HG02852 (cell line): ENCODE measurements around the gene TNFAIP8.

ENCODE experiments used
- ATAC-seq: cut with Tn5 transposase; IDR thresholded peaks from one replicate; pipeline ENCODE4 v1.9.1; 2021; ENCODE audit warnings: mild to moderate bottlenecking, moderate library complexity; ENCODE audit not compliant: unreplicated experiment

The TNFAIP8 gene

DNA sequence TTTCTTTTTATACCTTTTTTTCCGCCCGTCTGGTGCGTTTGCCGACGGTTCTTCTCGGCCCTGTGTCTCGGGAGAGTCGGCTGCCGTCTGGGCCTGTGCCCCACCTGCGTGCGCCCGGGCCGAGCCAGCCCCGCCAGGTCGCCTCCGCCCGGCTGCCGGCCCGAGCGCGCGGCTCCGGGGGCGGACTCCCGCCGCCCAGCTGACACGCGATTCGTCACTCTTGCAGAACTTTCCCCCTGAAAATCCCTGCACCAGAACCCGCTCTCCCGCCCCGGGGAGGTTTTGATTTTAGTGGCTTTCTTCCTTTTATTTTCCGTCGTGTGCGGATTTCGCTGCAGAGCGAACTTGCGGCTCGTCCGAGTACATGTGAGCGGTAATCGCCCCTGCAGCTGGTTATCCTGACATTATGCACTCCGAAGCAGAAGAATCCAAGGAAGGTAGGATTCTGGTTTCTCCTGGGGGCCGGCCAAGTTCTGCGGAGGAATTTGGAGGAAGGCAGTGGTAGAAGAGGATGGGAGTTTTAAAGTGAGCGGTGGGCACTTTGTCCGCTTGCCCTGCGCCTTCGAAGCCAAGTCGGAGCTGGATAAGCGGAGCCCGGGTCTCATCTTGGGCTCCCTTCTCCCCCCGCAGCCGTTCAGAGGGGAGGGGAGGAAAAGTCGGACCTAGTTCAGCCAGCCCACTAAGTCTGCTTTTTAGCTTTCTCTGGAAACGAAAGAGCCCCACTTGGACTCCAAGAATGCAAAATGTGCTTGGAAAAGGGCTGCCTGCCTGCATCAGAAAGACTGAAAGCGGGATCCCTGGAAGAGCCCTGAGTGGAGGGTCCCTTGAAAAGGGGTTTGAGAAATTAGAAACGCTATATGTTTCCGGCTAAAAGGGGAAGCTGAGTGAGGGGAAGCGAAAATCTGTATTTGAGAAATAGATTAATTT lies at the start of gene TNFAIP8:
TSS of gene TNFAIP8 (plus strand) at position 335 of the 927 bp plus-strand sequence. CDS start at position 407, 72 bp downstream.
- ATAC-seq = peak; percentile 52

DNA sequence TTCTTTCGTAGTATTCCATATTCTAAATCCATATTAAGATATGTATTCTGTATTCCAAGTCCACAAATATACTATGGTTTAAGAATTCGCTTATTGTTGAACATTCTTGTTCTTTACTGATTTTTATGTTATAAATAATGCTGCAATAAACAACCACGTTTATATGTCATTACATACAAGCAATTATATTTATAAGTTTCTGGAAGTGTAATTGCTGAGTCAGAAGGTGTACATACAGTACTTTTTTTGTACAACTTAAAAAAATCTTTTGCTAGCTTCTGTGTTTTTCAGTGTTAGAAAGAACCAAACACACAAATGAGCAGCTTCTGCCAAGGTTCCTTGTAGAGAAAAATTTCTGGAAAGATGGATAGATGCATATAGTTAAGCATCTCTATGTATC lies 48.6 kb upstream of the TNFAIP8 start:
- no peak for ATAC-seq

DNA sequence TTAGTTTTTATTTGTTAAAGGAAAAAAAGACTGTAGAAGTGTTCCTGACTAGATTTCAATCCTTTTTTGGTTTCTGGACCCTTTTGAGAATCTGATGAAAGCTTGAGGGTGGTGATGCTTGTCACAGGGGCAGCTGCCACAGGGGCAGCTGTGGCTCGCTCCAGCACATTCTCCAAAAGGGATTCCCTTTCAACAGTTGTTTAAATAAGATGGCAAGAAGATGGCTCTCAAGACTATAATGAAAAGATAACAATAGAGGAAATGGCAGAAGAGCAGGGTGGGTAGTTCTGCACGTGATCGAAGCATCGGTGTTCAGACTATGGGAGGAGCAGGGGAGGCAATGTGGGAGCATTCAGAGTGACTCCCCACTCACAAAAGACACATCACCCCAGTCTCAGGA lies 46.5 kb upstream of the TNFAIP8 start:
- ATAC-seq = no peak

DNA sequence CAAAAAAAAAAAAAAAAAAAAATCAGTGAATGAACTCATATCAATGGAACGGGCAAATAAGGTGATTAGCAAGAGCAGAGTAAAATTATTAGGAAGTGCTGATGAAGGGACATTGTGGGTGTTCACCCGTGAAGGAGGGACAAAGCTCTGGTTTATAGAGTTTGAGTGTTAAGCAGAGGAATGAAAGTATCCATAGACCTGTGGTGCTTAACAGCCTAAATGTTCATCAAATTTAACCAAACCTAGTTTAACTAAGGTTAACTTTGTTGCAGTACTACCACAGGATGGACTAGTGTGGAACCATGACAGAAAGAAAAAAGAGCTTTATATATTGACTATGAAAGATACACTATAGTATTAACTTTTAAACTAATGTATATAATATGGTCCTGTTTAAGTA lies 44.1 kb upstream of the TNFAIP8 start:
- no peak for ATAC-seq

DNA sequence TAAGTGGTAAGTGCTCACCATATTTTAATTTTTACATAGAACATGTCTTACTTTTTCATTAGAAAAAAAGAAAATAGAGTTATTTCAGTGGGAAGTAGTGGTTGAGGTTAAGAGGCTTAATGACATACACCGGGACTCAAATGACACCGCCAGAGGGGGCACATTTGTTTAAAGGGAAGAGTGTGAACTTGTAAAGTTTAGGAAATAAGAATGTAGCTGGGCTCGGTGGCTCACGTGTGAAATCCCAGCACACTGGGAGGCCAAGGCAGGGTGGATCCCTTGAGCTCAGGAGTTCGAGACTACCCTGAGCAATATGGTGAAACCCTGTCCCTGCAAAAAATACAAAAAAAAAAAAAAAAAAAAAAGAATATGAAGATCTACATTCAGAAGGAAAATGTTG lies 43.4 kb upstream of the TNFAIP8 start:
- ATAC-seq = no peak

DNA sequence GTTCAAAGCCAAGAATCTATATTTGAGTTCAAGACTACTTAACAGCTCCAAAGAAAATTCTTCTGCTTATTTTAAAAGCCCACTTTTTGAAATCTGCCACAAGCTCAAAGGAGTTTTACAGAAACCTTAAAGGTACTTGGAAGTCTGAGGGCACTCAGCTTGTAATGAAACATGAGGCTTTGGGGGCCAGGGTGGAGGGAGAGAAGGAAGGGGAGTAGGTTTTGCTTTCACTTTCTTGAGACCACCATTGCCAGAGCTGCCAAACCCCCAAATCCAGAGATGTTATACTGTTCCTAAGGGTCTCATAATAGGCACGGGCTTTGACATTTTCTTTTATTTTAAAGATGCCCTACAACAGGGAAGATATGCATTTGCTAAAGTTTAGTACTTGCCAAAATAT lies 42.6 kb upstream of the TNFAIP8 start:
- no peak for ATAC-seq

DNA sequence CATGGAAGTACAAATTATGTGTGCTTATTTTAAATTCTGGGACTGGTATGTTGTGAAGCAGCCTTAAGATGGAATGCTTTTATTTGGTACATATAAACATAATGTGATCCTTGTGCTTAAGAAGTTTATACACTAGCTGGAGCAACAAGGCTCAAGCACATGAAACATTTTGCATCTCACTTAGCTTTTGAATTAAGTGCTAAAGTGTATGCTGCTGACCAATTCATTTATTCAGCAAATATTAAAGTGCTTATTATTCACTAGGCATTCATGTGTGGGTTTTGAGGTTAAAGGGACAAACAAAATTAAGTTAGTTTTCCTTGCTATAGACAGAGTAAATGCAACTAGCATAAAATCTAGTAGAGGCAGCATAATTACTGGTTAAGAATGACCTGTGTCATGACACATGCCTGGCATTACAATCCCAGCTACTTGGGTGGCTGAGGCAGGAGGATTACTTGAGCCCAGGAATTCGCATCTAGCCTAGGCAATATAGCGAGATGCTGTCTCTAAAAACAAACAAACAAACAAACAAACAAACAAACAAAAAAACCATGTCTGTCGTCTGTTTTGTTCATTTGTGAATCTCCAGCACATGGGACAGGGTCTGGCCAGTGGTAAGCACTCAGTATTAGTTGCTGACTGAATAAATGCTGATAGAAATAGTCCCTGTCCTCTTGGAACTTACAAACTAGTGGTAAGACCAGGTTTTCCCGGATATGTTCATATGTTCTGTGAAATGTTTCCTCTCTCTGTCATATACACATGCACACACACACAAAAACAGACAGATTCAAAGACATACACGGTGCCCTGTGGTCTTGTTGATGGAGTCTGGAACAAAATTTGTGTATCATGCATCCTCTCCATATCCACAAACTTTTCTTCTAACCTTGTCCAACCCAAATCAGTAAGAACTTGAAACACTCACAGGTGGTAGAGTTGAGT lies 41.9 kb upstream of the TNFAIP8 start:
- no peak for ATAC-seq

DNA sequence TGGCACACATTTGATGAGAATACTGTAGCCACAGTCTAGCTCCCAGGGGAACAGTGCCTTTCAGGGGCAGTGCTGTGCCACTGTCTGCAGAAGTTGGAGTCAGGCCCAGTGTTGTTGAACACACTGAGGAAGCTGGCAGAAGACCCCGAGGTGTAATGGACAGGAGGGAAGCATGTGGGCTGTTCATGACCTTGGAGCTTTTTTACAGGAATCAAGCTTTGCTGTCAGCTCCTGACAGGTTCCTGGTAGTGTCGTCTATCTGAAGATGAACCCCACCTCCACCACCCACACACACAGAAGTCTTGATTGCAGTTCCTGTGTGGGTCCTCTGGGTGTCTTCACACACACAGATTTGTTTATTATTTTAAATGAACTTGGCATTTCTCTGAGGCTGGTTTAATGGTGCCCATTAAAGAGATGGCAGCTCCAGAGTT lies 40.3 kb upstream of the TNFAIP8 start:
- peak; percentile 68 for ATAC-seq

DNA sequence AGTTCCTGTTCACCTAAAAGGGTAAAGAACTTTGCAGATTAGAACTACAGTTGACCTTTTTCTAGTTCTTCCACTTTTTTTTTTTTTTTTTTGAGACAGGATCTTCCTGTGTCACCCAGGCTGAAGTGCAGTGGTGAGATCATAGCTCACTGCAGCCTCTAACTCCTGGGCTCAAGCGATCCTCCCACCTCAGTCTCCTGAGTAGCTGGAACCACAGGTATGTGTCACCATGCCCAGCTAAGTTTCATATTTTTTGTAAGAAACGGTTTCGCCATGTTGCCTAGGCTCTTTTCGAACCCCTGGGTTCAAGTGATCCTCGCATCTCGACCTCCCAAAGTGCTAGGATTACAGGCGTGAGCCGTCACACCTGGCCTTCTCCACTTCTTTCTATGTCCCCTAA lies 39.7 kb upstream of the TNFAIP8 start:
- no peak for ATAC-seq

DNA sequence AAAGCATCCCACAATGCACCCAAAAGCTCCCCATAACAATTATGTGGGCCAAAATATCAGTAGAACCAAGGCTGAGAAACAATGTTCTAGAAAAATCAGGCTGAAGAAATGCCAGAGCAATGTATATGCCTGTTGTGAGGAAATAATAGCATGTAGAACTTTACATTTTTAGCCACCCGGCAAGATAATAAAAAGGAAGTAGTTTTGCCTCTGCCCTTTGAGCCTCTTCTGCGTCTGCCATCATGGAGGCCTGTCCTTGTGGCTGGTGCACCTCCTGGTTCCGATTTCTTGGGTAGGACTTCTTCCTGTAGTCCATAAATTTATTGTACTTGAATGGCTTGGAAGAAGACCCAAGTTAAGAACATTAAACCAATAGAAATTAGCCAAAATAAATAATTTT lies 38.9 kb upstream of the TNFAIP8 start:
- no peak for ATAC-seq

DNA sequence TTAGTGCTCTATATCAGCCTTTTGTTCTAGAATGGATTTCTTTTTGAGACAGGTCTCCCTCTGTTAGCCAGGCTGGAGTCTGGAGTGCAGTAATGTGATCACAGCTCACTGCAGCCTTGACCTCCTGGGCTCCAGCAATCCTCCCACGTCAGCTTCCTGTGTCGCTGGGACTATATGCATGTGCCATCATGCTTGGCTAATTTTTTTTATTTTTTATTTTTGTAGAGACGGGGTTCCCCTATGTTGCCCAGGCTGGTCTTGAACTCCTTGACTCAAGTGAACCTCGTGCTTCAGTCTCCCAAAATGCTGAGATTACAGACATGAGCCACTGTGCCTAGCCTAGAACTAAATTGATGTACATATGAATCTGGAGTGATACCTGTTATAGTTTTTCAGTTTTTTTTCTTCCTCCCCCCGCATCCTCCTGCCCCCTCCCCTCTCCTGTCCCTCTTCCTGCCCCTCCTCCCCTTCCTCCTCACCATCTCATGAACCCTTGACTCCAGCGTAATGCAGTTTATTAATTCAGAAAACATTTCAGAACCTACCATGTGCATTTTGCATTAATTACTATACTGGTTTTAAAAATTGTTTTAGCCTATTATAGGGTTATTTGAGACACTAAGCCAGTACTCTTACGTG lies 37.4 kb upstream of the TNFAIP8 start:
- ATAC-seq = peak; percentile 50

DNA sequence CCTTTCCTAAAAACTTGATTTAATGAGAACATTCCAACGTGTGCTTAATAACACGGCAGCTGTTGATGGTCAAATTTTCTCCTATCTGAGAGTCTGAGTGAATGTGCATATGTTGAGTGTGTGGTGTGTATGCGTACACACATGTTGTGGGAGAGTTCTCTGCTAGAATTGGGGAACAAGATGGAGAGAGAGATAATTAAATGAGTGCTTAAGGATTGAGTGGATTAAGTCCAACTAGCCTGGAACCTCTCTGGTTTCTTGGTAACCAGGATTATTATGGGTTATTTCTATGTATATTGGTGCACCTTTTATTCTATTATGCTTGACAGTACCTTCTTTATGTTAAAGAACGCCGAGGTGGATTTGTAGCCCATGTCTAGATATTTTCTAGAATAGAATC lies 36.4 kb upstream of the TNFAIP8 start:
- ATAC-seq = no peak

DNA sequence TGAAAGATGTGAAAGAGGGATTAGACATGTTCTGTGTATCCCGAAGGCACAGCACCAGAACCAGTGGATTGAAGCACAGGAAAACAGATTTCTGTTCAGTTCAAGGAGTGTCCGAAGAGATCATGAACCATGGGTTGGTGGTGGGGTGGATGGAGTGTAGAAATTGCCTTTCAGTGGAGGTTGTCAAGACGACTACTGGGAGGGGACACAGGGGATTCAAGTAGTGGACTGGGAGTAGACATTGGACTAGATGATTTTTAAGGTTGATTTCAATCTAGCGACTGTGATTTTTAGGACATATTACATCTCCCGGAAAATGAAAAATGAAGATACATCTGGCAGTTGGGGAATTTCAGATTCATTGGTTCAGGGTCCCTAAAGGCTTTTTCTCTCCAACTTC lies 35.9 kb upstream of the TNFAIP8 start:
- no peak for ATAC-seq

DNA sequence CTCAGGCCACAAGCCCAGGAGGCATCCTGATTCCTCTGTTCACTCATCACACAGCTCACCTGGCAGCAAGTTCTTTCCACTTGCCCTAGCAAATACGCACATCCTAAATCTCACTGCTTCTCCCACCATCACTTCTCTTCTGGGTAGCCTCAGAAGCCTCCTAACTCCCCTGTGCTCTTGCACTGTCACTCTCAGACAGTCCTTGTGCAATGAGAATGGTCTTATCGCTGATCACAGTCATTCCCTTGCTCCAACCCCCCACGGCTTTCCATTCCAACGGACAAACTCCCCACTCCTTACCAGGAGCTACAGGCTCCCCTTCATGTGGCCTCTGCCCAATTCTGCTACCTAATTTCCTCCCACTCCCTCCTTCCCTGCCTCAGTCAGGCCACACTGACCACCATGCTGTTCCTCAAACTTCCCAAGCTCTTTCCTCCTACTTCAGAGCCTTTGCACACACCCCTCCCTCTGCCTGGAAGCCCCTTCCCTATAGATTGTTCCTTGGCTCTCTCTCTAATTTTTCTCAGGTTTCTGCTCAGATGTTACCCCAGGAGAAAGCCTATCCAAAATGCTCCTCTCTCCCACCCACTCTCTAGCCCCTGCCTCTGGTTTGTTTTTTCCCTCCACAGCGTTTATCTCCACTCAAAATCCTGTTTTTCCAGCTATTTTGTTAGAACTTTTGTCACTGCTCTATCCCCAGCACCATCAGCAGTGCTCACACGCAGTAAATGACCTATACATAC lies 34.1 kb upstream of the TNFAIP8 start:
- ATAC-seq = no peak

DNA sequence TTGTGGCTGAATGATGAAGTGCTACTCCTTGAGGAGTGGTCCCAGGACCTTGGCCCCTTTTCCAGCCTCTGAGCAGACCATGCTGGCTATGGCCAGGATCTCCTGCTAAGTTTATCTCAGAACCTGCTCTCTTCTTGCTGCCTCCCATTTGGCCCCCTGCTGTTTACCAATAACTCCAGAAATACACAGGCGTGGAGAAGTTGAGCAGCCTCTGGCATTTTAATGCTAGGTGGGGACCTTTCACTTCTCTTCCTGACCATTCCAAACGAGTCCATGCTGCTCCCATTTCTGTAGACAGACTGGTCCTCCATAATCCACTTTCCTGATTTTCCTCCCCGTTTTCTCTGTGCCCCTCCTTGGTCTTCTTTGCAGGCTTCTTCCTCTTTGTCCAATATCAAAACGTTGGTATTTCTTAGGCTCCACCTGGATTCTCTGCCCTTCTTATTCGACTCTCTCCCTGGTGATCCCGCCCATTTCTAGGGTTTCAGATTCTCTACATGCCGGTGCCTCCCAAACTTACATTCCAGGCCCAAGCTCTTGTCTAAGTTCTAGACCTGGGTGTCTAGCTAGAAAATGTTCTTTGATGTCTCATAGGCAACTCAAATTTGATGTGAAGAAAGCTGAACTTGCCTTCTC lies 33.4 kb upstream of the TNFAIP8 start:
- no peak for ATAC-seq

DNA sequence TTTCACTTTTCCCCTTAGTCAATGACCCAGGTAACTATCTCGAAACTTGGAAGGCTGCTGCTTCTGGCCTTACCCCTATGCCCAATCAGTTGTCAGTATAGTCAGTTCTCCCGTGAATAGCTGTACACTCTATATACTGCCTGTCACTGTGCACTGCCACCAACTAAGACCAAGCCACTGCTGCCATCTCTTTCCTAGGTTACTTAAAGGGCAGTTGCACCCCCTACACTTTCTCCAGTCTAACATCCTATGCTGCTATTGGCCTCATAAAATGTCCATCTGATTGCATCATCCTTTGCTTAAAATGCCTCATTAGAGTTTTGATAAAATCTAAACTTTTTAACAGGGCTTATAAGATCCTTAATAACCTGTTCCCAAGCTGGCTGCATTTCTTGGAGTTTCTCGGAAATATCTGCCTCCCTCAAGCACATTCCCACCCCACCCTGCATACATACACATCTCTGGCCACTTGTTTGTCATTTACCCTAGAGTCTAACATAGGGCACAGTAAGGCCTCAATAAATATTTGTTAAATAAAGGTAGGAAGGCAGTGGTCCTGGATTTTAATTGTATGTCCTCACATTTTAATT lies 32.8 kb upstream of the TNFAIP8 start:
- ATAC-seq = peak; percentile 51

DNA sequence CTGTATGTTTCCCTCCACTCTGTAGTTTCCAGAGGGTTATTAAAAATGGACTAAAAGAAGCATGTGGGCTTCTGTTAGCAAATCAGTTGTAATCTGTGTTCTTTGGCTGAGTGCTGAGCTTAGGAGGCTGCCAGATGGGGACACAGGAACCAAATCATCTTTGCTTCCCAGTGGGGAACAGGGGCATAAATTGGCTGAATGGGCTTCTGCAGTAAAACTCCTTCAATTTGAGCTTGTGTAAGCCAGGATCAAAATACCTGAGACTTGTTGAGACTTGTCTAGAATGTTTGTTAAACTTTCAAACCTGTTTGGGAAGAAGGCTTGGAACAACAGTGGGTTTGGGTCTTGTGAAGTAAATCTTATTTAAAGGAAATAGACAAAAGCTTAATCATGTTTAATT lies 32.2 kb upstream of the TNFAIP8 start:
- ATAC-seq = no peak

DNA sequence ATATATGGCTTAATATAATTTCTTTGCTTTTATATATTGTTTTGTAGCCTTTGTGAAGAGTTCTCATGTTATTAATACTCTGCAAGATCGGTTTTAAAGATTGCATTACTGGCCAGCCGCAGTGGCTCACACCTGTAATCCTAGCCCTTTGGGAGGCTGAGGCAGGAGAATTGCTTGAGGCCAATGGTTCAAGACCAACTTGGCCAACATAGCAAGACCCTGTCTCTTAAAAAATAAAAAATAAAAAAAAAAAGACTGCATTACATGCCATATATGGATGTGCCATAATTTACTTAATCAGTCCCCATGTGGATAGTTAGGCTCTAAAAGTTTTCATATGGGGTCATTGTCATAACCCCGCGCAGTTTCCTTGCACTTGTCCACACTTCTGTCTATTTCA lies 31.0 kb upstream of the TNFAIP8 start:
- ATAC-seq = no peak

DNA sequence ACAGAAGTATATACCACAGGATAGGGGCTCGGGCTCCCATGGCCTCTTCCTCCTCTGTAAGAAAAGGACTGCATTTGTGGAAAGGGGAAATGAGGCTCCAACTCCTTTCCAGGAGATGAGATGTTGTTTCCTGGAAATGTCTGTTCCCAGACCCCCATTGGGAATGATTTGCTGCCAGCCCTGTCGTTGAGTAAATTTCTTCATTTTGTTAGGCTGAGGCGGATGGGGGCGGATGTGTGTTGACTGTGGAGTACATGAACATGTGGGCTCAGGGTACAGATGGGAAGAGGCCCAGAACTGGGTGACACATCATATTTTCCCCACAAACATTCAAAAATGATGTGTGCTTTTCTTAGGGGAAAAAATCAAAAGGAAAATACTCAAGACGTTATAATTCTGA lies 28.8 kb upstream of the TNFAIP8 start:
- no peak for ATAC-seq
